T-helper 1 cell (primary cell): ENCODE data around the gene NLRP6.
A peak's percentile ranks its signal among the peaks of the same experiment; 100 is the strongest.

Experiments used
- DNase-seq, 5 donors: peaks; one replicate each; pipeline ENCODE4 v3.0.0-alpha.2; 2012 to 2020

The NLRP6 gene

GRCh38 chr11:256952-257737 is 21.1 kb upstream of the NLRP6 start:
- no peak for DNase-seq

GRCh38 chr11:257766-258493 is 20.3 kb upstream of the NLRP6 start:
- DNase-seq: no peak

- DNase-seq: no peak
Observed at GRCh38 chr11:259413-259812, 18.8 kb upstream of the NLRP6 start.

- DNase-seq: no peak
Observed at GRCh38 chr11:261624-262023, 16.6 kb upstream of the NLRP6 start.

- DNase-seq: no peak
Observed at GRCh38 chr11:266676-267439, 11.3 kb upstream of the NLRP6 start.

GRCh38 chr11:267491-267994 is 10.7 kb upstream of the NLRP6 start:
- DNase-seq: peak in 4 of 5 donors; percentile 50 to 64 (median 54)

GRCh38 chr11:268716-269145 is 9.5 kb upstream of the NLRP6 start:
- peak in 3 of 5 donors; percentile 33 to 90 (median 51) for DNase-seq

GRCh38 chr11:269146-269890 is 8.9 kb upstream of the NLRP6 start:
- DNase-seq: peak in 3 of 5 donors; percentile 39 to 97 (median 47)

GRCh38 chr11:270451-271318 is 7.5 kb upstream of the NLRP6 start:
- no peak for DNase-seq

- no peak for DNase-seq
Observed at GRCh38 chr11:271319-271715, 6.9 kb upstream of the NLRP6 start.

- DNase-seq: no peak
Observed at GRCh38 chr11:272195-272930, 5.8 kb upstream of the NLRP6 start.

GRCh38 chr11:272931-273198 is 5.3 kb upstream of the NLRP6 start:
- no peak for DNase-seq

- no peak for DNase-seq
Observed at GRCh38 chr11:276219-276618, 2.0 kb upstream of the NLRP6 start.

- peak in 1 of 5 donors; percentile 28 for DNase-seq
Observed at GRCh38 chr11:279040-279965, 1.1 kb downstream of the NLRP6 start.

GRCh38 chr11:279966-280705 is 1.9 kb downstream of the NLRP6 start:
- DNase-seq: peak in 2 of 5 donors; percentile 56 to 65

- peak in 2 of 5 donors; percentile 37 to 65 for DNase-seq
Observed at GRCh38 chr11:280706-281485, 2.7 kb downstream of the NLRP6 start.

GRCh38 chr11:281486-282161 is 3.4 kb downstream of the NLRP6 start:
- DNase-seq: no peak
